Muscle layer of duodenum (tissue), 2 donors: Measurements from ENCODE around the gene SMAD4.

Experiments used
- H3K27ac ChIP-seq: one replicate; pipeline ENCODE4 v1.7.0; 2013; ENCODE audit warnings: mild to moderate bottlenecking, low read length
- H3K27me3 ChIP-seq: one replicate; pipeline ENCODE4 v1.7.0; 2013; ENCODE audit warnings: low read depth, mild to moderate bottlenecking, control low read depth, low read length
- H3K36me3 ChIP-seq, 2 donors: one replicate each; pipeline ENCODE4 v1.7.0; 2013; ENCODE audit warnings: low read length in 2 of 2, control low read depth in 1 of 2, mild to moderate bottlenecking in 1 of 2; ENCODE audit not compliant: insufficient read depth in 2 of 2, control insufficient read depth in 1 of 2
- H3K4me1 ChIP-seq, 2 donors: one replicate each; pipeline ENCODE4 v1.7.0; 2013; ENCODE audit warnings: low read length in 2 of 2, mild to moderate bottlenecking in 2 of 2, control low read depth in 1 of 2, moderate library complexity in 1 of 2; ENCODE audit not compliant: insufficient read depth in 2 of 2, control insufficient read depth in 1 of 2
- H3K4me3 ChIP-seq, 2 donors: one replicate each; pipeline ENCODE4 v1.7.0; 2013; ENCODE audit warnings: low read length in 2 of 2, low read depth in 1 of 2, mild to moderate bottlenecking in 1 of 2
- H3K9me3 ChIP-seq, 2 donors: one replicate each; pipeline ENCODE4 v1.7.0; 2013; ENCODE audit warnings: low read length in 2 of 2, control low read depth in 1 of 2, mild to moderate bottlenecking in 1 of 2; ENCODE audit not compliant: control insufficient read depth in 1 of 2
- donor health status: healthy.

Gene SMAD4

GRCh38 chr18:51072586-51073313 is 42.7 kb downstream of the SMAD4 start:
- no peak overlapping the region for H3K27ac ChIP-seq
- no peak overlapping the region for H3K4me3 ChIP-seq
- no peaks in the 10 kb centered on the region for H3K4me1 ChIP-seq
- peaks cover 22 to 45% of the 10 kb centered on the region in 2 donors for H3K36me3 ChIP-seq
- no peaks in the 10 kb centered on the region for H3K27me3 ChIP-seq
- H3K9me3 ChIP-seq = no peaks in the 10 kb centered on the region

DNA sequence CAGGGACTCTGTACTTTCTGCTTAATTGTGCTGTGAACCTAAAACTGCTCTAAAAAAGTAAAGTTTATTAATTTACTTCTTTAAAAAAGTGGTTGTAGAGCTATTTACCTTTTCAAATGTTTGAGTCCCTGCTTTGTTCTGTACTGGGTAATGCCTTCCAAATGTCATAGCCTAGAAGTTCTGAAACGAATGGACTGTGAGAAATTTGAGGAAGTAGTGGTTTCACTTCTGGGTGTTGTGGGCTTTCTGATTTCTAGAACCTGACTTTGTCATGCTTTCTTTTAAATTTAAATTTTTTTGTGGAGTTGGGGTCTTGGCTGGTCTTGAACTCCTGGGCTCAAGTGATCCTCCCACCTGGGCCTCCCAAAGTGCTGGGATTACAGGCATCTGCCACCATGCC is 44.6 kb downstream of the SMAD4 start:
- Histone ChIP-seq H3K4me1 (no peaks in the 10 kb centered on the region), H3K36me3 (peaks cover 39 to 43% of the 10 kb centered on the region in 2 donors), H3K27ac (no peak overlapping the region), H3K27me3 (no peaks in the 10 kb centered on the region), H3K9me3 (no peaks in the 10 kb centered on the region), H3K4me3 (no peak overlapping the region)

DNA sequence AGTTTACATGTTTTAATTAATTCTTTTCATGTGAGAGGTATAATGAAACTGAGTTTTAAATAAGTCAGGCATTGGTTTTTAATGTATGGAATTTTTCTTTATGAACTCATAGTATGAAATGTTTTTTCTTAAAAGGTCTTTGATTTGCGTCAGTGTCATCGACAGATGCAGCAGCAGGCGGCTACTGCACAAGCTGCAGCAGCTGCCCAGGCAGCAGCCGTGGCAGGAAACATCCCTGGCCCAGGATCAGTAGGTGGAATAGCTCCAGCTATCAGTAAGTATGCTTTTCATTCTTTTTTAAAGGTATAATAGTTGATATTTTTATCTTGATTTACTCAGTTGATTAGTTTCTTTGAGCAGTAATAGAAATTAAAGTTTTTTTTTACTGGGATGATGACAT is 46.5 kb downstream of the SMAD4 start:
- H3K4me3 ChIP-seq = no peak overlapping the region
- H3K9me3 ChIP-seq = no peaks in the 10 kb centered on the region
- no peaks in the 10 kb centered on the region for H3K27me3 ChIP-seq
- H3K27ac ChIP-seq = no peak overlapping the region
- peaks cover 37 to 38% of the 10 kb centered on the region in 2 donors for H3K36me3 ChIP-seq
- no peaks in the 10 kb centered on the region for H3K4me1 ChIP-seq

DNA sequence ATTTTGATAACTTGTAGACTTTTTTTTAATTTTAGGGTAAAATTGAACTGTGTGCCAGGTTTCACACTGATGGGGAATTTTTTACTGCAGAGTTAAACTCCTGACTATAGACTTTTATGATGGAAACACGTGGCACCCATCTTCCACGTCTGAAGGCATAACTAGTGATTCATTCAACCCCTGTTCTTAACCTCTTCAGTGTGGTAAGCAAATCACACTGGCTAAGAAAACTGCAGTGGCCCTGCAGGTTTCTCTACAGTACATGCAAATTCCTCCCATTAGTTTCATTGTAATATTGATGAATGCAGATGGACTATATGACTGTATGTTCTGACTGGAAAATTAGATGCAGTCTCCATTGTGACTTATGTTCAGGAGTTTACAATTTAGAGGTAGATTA is 47.2 kb downstream of the SMAD4 start:
- no peak overlapping the region for H3K27ac ChIP-seq
- no peak overlapping the region for H3K4me3 ChIP-seq
- no peaks in the 10 kb centered on the region for H3K9me3 ChIP-seq
- no peaks in the 10 kb centered on the region for H3K27me3 ChIP-seq
- H3K4me1 ChIP-seq = no peaks in the 10 kb centered on the region
- peaks cover 33 to 41% of the 10 kb centered on the region in 2 donors for H3K36me3 ChIP-seq

DNA sequence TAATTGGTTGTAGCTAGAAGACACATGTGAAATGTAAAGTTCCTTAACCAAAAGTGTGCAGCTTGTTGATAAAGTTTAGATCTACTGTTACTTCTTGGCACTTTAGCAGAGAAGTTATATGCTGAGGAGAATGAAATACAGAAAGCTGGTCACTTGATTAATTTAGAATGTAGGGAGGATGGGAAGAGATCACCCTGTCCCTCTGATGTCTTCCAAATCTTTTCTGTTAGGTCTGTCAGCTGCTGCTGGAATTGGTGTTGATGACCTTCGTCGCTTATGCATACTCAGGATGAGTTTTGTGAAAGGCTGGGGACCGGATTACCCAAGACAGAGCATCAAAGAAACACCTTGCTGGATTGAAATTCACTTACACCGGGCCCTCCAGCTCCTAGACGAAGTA is 48.0 kb downstream of the SMAD4 start:
- Histone ChIP-seq H3K27me3 (no peaks in the 10 kb centered on the region), H3K36me3 (peaks cover 33 to 45% of the 10 kb centered on the region in 2 donors), H3K4me3 (no peak overlapping the region), H3K9me3 (no peaks in the 10 kb centered on the region), H3K27ac (no peak overlapping the region), H3K4me1 (no peaks in the 10 kb centered on the region)

GRCh38 chr18:51082571-51083267 is 52.7 kb downstream of the SMAD4 start:
- peaks cover 36 to 38% of the 10 kb centered on the region in 2 donors for H3K36me3 ChIP-seq
- no peak overlapping the region for H3K27ac ChIP-seq
- no peaks in the 10 kb centered on the region for H3K9me3 ChIP-seq
- no peaks in the 10 kb centered on the region for H3K27me3 ChIP-seq
- H3K4me3 ChIP-seq = no peak overlapping the region
- H3K4me1 ChIP-seq = no peaks in the 10 kb centered on the region

- H3K27ac ChIP-seq = no peak overlapping the region
- peaks cover 30 to 31% of the 10 kb centered on the region in 2 donors for H3K36me3 ChIP-seq
- H3K27me3 ChIP-seq = no peaks in the 10 kb centered on the region
Measured at GRCh38 chr18:51083398-51083797, 53.4 kb downstream of the SMAD4 start.

GRCh38 chr18:51088410-51088809 is 58.4 kb downstream of the SMAD4 start:
- no peak overlapping the region for H3K4me3 ChIP-seq
- H3K4me1 ChIP-seq = no peaks in the 10 kb centered on the region
- peaks cover 0 to 9% of the 10 kb centered on the region in 2 donors for H3K9me3 ChIP-seq
- H3K27ac ChIP-seq = no peak overlapping the region
- no peaks in the 10 kb centered on the region for H3K27me3 ChIP-seq
- peaks cover 0 to 13% of the 10 kb centered on the region in 2 donors for H3K36me3 ChIP-seq

More at GRCh38 chr18:51083398-51083797, 53.4 kb downstream of the SMAD4 start:
- no peak overlapping the region for H3K4me3 ChIP-seq
- no peaks in the 10 kb centered on the region for H3K4me1 ChIP-seq
- H3K9me3 ChIP-seq = peaks cover 0 to 2% of the 10 kb centered on the region in 2 donors

DNA sequence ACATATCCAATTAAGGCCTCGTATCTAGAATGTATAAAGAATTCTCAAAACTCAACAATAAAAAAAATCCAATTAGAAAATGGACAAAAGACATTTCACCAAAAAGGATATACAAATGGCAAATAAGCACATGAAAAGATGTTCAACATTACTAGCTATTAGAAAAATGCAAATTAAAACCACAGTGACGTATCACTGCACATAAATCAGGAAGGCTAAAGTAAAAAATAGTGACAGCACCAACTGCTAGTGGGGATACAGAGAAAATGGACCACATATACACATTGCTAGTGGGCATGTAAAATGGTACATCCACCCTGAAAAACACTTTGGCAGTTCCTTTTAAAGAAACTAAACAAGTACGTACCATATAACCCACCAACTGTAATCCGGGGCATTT is 59.7 kb downstream of the SMAD4 start:
- H3K9me3 ChIP-seq = peaks cover 0 to 9% of the 10 kb centered on the region in 2 donors
- H3K36me3 ChIP-seq = peaks cover 0 to 13% of the 10 kb centered on the region in 2 donors
- H3K27me3 ChIP-seq = no peaks in the 10 kb centered on the region
- H3K4me3 ChIP-seq = no peak overlapping the region
- H3K27ac ChIP-seq = no peak overlapping the region
- no peaks in the 10 kb centered on the region for H3K4me1 ChIP-seq

DNA sequence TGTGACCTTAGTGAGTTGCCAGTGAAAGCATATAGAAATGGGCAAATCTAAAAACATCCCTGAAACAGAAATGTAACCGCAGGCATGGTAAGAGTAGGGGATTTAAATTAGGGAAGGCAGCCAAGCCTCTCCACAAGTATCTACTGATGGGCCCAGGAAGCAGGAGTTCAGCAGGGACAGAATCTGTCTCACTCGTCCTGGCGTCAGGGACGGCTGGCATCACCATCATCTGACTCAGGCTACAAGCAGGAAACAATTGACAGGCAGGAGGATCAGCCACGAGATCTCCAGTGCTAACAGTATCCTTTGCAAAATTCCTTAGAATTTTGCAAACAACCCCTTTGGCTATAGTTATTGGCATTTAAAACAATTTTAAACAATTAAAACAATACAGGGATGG is 61.3 kb downstream of the SMAD4 start:
- H3K27me3 ChIP-seq = no peaks in the 10 kb centered on the region
- H3K4me1 ChIP-seq = no peaks in the 10 kb centered on the region
- H3K36me3 ChIP-seq = peaks cover 0 to 7% of the 10 kb centered on the region in 2 donors
- H3K4me3 ChIP-seq = no peak overlapping the region
- peaks cover 0 to 9% of the 10 kb centered on the region in 2 donors for H3K9me3 ChIP-seq
- H3K27ac ChIP-seq = no peak overlapping the region

DNA sequence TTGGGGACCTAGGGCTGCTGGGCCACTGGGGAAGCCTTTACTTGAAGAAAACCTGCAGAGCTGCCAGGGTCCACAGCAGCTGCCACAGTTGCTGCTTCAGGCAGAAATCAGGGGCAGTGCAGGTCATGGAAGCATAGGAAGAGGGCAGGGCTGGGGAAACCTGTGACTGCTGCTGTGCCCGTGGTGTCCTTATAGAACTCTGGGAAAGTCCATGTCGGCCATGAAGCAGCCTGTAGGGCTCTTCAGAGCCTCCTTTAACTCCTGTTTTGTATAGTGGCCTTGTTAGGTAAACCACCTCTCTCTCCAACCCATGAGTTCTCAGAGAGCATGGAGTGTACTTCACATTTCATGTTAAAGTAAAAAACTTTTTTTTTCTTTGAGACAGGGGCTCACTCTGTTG is 62.1 kb downstream of the SMAD4 start:
- H3K27ac ChIP-seq = no peak overlapping the region
- no peaks in the 10 kb centered on the region for H3K27me3 ChIP-seq
- H3K9me3 ChIP-seq = peaks cover 0 to 9% of the 10 kb centered on the region in 2 donors
- H3K4me1 ChIP-seq = no peaks in the 10 kb centered on the region
- H3K4me3 ChIP-seq = no peak overlapping the region
- no peaks in the 10 kb centered on the region for H3K36me3 ChIP-seq
